Right lobe of liver (tissue), 6 donors: ENCODE results near the gene COL4A1. TPM values are rescaled to one million over a fixed set of nuclear protein-coding genes. Genes with fewer than 3 reads are reported as not detected.

Experiments used
- ATAC-seq, 4 donors: fragments of 200-7000 bp; cut with Tn5 transposase; one replicate each; pipeline ENCODE4 v1.9.1; 2020; ENCODE audit warnings: mild to moderate bottlenecking in 4 of 4, moderate library complexity in 4 of 4
- DNase-seq, 3 donors: peaks; one replicate each; pipeline ENCODE4 v3.0.0-alpha.2; 2020
- H3K27ac ChIP-seq, 3 donors: fragments of 200-600 bp; one replicate each; pipeline ENCODE4 v1.8.0; 2022
- H3K27me3 ChIP-seq, 2 donors: fragments of 200-600 bp; one replicate each; pipeline ENCODE4 v1.8.0; 2022
- H3K36me3 ChIP-seq, 4 donors: fragments of 200-600 bp; sonication (generic) in 1 of 4; one replicate each; pipeline versions ENCODE4 v1.5.1 to v1.8.0; 2017 to 2022; ENCODE audit warnings: control low read depth in 1 of 4
- H3K4me1 ChIP-seq, 4 donors: fragments of 200-600 bp; sonication (generic) in 1 of 4; one replicate each; pipeline versions ENCODE4 v1.5.1 to v1.8.0; 2017 to 2022; ENCODE audit warnings: control low read depth in 1 of 4
- H3K4me3 ChIP-seq, 3 donors: fragments of 200-600 bp; one replicate each; pipeline ENCODE4 v1.8.0; 2022
- H3K9me3 ChIP-seq, 4 donors: fragments of 200-600 bp; sonication (generic) in 1 of 4; one replicate each; pipeline versions ENCODE4 v1.5.1 to v1.8.0; 2017 to 2022; ENCODE audit warnings: control low read depth in 1 of 4
- POLR2A ChIP-seq: fragments of 450-650 bp; IDR thresholded peaks from one replicate; pipeline ENCODE4 v1.6.1; 2017; ENCODE audit warnings: antibody characterized with exemption, mild to moderate bottlenecking
- WGBS: methylation state at CpG from one replicate; pipeline ENCODE4 v1.1.6; 2018; ENCODE audit warnings: low coverage, low lambda C conversion rate; ENCODE audit not compliant: insufficient coverage; ENCODE audit errors: missing lambda C conversion rate; 5-methylcytosine and 5-hydroxymethylcytosine counted together
- intact Hi-C, 2 donors: fragments of 100-400 bp; cut with DNase I; formaldehyde crosslinking; loops; one replicate each; pipeline versions ENCODE4 v1.11.2 to v1.14.1; 2022
- total RNA-seq, 6 experiments: library from RNA; depleted of rRNA in 2 of 6; stranded (reverse); fragments of >200 nt in 2 of 6; fragmentation: NEBNext Ultra II Directional in 3 of 6; extraction: Animal tissue kit (Norgen Biotek cat#: 25700) in 3 of 6; gene quantifications; one replicate each; pipeline versions ENCODE4 v1.1.0 to v1.2.4, GENCODE V29; 2016 to 2023
- TF ChIP-seq, protein P1 (sequence below), 4 donors: fragments of 200-600 bp in 3 of 4; fragments of 450-650 bp in 1 of 4; IDR thresholded peaks; one replicate each; pipeline versions ENCODE4 v1.5.1 to v1.8.0; 2016 to 2022; ENCODE audit warnings: antibody characterized with exemption in 4 of 4, mild to moderate bottlenecking in 2 of 4
- donor health status: DM: no; HTN: yes; CAD: no.
- donor health status: DM: no; HTN: no; CAD: no.
- donor health status: DM: no; HTN: no; CAD: no.
- donor health status: DM: no; HTN: yes; CAD: no.
- donor health status: DM: no; HTN: yes; CAD: no.

COL4A1 gene
- total RNA-seq, 6 experiments from 2014 or later = 8.0 to 89.8 (median 41.1) TPM

- no peak for TF ChIP-seq POLR2A
- TF ChIP-seq, protein P1, sequence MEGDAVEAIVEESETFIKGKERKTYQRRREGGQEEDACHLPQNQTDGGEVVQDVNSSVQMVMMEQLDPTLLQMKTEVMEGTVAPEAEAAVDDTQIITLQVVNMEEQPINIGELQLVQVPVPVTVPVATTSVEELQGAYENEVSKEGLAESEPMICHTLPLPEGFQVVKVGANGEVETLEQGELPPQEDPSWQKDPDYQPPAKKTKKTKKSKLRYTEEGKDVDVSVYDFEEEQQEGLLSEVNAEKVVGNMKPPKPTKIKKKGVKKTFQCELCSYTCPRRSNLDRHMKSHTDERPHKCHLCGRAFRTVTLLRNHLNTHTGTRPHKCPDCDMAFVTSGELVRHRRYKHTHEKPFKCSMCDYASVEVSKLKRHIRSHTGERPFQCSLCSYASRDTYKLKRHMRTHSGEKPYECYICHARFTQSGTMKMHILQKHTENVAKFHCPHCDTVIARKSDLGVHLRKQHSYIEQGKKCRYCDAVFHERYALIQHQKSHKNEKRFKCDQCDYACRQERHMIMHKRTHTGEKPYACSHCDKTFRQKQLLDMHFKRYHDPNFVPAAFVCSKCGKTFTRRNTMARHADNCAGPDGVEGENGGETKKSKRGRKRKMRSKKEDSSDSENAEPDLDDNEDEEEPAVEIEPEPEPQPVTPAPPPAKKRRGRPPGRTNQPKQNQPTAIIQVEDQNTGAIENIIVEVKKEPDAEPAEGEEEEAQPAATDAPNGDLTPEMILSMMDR (IDR thresholded peaks at IDR 0.05) = no peak
- H3K4me1 ChIP-seq = no peaks in the 10 kb centered on the region
- intact Hi-C loops = no loop called here
- peak in 1 of 3 donors; percentile 42 for DNase-seq
- no peak overlapping the region for H3K4me3 ChIP-seq
- WGBS = 90% methylated on average over 6 of the region's 17 CpGs
- no peaks in the 10 kb centered on the region for H3K27me3 ChIP-seq
- ATAC-seq = no peak
- H3K36me3 ChIP-seq = no peaks in the 10 kb centered on the region
- no peak overlapping the region for H3K27ac ChIP-seq
- no peaks in the 10 kb centered on the region for H3K9me3 ChIP-seq
Observed at GRCh38 chr13:110152351-110152750, 154.6 kb downstream of the COL4A1 start.

GRCh38 chr13:110151462-110151861 lies 155.5 kb downstream of the COL4A1 start:
- Histone ChIP-seq H3K4me1 (no peaks in the 10 kb centered on the region), H3K4me3 (no peak overlapping the region), H3K9me3 (no peaks in the 10 kb centered on the region), H3K27me3 (no peaks in the 10 kb centered on the region), H3K36me3 (no peaks in the 10 kb centered on the region), H3K27ac (no peak overlapping the region)
- ATAC-seq = no peak
- peak in 1 of 3 donors; percentile 22 for DNase-seq
- intact Hi-C loops = no loop called here
- TF ChIP-seq POLR2A = no peak
- TF ChIP-seq, protein P1 (IDR thresholded peaks at IDR 0.05) = no peak
- 87% methylated on average over 6 of the region's 12 CpGs for WGBS

GRCh38 chr13:110150384-110151101 lies 156.4 kb downstream of the COL4A1 start:
- ATAC-seq = peak in 1 of 4 donors; percentile 46
- H3K4me3 ChIP-seq = no peak overlapping the region
- H3K4me1 ChIP-seq = no peaks in the 10 kb centered on the region
- H3K27ac ChIP-seq = no peak overlapping the region
- no peaks in the 10 kb centered on the region for H3K36me3 ChIP-seq
- peak in 1 of 3 donors; percentile 41 for DNase-seq
- 79% methylated on average over 6 of the region's 15 CpGs for WGBS
- no peaks in the 10 kb centered on the region for H3K27me3 ChIP-seq
- H3K9me3 ChIP-seq = no peaks in the 10 kb centered on the region
- intact Hi-C loops = no loop called here
- TF ChIP-seq POLR2A = no peak

GRCh38 chr13:110149036-110149435 lies 157.9 kb downstream of the COL4A1 start:
- Histone ChIP-seq H3K9me3 (no peaks in the 10 kb centered on the region), H3K27me3 (no peaks in the 10 kb centered on the region), H3K36me3 (no peaks in the 10 kb centered on the region), H3K4me1 (no peaks in the 10 kb centered on the region), H3K27ac (no peak overlapping the region), H3K4me3 (no peak overlapping the region)
- intact Hi-C loops = no loop called here
- DNase-seq (peak in 1 of 3 donors; percentile 6), ATAC-seq (no peak)
- 79% methylated on average over 7 of the region's 7 CpGs for WGBS
- TF ChIP-seq, protein P1 (IDR thresholded peaks at IDR 0.05) = no peak
- TF ChIP-seq POLR2A = no peak

DNA sequence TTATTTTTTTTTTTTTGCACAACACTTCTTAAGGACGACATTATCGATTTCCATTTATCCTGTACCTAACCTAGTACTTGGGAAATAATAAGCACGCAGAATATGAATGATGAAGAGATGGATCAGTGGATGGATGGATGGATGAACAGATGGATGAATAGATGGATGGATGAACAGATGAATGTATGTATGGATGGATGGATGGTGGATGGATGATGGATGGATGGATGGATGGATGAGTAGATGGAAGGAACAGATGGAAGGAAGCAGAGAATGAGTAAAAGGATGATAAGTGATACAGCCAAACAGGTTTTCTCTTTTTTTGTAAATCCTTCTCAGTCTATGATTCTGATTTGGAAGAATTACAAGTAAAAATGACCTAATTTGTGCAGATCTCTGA lies 166.9 kb downstream of the COL4A1 start:
- Histone ChIP-seq H3K27ac (no peak overlapping the region), H3K27me3 (no peaks in the 10 kb centered on the region), H3K4me1 (peaks cover 0 to 7% (median 3%) of the 10 kb centered on the region in 4 donors), H3K9me3 (no peaks in the 10 kb centered on the region), H3K4me3 (no peak overlapping the region), H3K36me3 (no peaks in the 10 kb centered on the region)
- intact Hi-C loops = no loop called here
- no peak for ATAC-seq
- TF ChIP-seq, protein P1 (IDR thresholded peaks at IDR 0.05) = no peak
- TF ChIP-seq POLR2A = no peak
- 86% methylated on average over 3 of the region's 3 CpGs for WGBS
- no peak for DNase-seq
